Central memory CD8-positive, alpha-beta T cell (primary cell): ENCODE results near the gene PRRX2.

ENCODE experiments used
- ATAC-seq: fragments of 150-1000 bp; cut with Tn5 transposase; replicated peaks from 2 replicates; pipeline ENCODE4 v1.10.0; 2022; ENCODE audit warnings: mild to moderate bottlenecking, moderate FRiP score, moderate number of reproducible peaks; ENCODE audit not compliant: poor library complexity, severe bottlenecking; ENCODE audit errors: extremely low read depth
- DNase-seq, 2 donors: peaks; one replicate each; pipeline ENCODE4 v3.0.0; 2021; ENCODE audit warnings: low spot score in 2 of 2
- H3K27ac Mint-ChIP-seq: one replicate; pipeline ENCODE4 v1.8.0; 2022; ENCODE audit warnings: low read depth, mild to moderate bottlenecking, moderate library complexity, mixed read lengths
- H3K27me3 Mint-ChIP-seq: one replicate; pipeline ENCODE4 v1.8.0; 2022; ENCODE audit warnings: mixed read lengths
- H3K36me3 Mint-ChIP-seq: one replicate; pipeline ENCODE4 v1.8.0; 2022; ENCODE audit warnings: mild to moderate bottlenecking, moderate library complexity, mixed read lengths; ENCODE audit not compliant: insufficient read depth
- H3K4me1 Mint-ChIP-seq: one replicate; pipeline ENCODE4 v1.8.0; 2022; ENCODE audit warnings: mixed read lengths
- H3K4me3 Mint-ChIP-seq: one replicate; pipeline ENCODE4 v1.8.0; 2022; ENCODE audit warnings: mild to moderate bottlenecking, moderate library complexity, mixed read lengths
- H3K9me3 Mint-ChIP-seq: one replicate; pipeline ENCODE4 v1.8.0; 2022; ENCODE audit warnings: mixed read lengths

The PRRX2 gene

DNA sequence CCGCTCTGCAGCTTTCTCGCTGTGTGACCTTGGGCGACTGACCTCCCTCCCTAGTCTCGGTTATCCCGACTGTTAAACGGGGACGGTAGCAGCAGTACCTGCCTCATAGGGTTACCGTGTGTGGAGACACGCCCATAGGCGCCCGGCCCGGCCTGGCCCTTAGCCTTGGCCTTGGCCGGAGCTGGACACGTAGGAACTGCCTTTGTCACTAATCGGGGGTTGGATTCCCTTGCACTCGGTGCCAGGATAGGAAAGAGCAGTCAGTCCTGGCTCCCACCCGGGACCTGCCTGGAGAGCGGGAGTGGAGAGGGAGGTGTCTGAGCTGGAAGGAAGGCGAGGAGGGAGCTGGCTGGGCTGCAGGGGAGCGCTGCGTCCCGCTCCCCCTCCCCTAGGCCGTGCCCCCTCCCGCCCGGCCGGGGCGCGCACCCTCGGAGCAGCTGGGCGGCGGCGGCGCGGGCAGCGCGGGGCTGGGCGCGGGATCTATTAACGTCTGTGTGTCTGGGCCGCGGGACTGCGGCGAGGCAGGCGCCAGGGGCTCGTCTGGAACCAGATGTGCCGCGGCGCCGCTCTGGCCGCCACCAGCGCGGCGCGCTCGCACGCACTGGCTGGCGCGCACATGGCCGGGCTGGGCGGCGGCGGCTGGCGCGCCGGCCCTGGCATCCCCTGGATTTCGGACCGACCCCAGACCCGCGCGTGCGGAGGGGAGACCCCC, 31.7 kb downstream of the PRRX2 start:
- H3K27ac Mint-ChIP-seq = no peak overlapping the region
- H3K4me1 Mint-ChIP-seq = no peaks in the 10 kb centered on the region
- H3K9me3 Mint-ChIP-seq = no peaks in the 10 kb centered on the region
- H3K27me3 Mint-ChIP-seq = peaks cover 66% of the 10 kb centered on the region
- peak overlapping the region; percentile 36 for H3K4me3 Mint-ChIP-seq
- no peaks in the 10 kb centered on the region for H3K36me3 Mint-ChIP-seq
- no peak for DNase-seq
- ATAC-seq = no peak

- ATAC-seq = no peak
- H3K4me1 Mint-ChIP-seq = no peaks in the 10 kb centered on the region
- H3K27me3 Mint-ChIP-seq = peaks cover 70% of the 10 kb centered on the region
- no peak for DNase-seq
- H3K9me3 Mint-ChIP-seq = no peaks in the 10 kb centered on the region
- no peaks in the 10 kb centered on the region for H3K36me3 Mint-ChIP-seq
- no peak overlapping the region for H3K4me3 Mint-ChIP-seq
- H3K27ac Mint-ChIP-seq = no peak overlapping the region
Observed at GRCh38 chr9:129697656-129698253, 32.3 kb downstream of the PRRX2 start.

- no peak for DNase-seq
- ATAC-seq = no peak
- Mint-ChIP-seq H3K9me3 (no peaks in the 10 kb centered on the region), H3K27ac (no peak overlapping the region), H3K36me3 (no peaks in the 10 kb centered on the region), H3K4me3 (no peak overlapping the region), H3K27me3 (peaks cover 74% of the 10 kb centered on the region), H3K4me1 (no peaks in the 10 kb centered on the region)
Observed at GRCh38 chr9:129698254-129698757, 32.9 kb downstream of the PRRX2 start.

GRCh38 chr9:129701054-129701453, 35.6 kb downstream of the PRRX2 start:
- H3K27me3 Mint-ChIP-seq = peaks cover 50% of the 10 kb centered on the region
- no peak overlapping the region for H3K27ac Mint-ChIP-seq
- H3K4me3 Mint-ChIP-seq = no peak overlapping the region
- DNase-seq = no peak
- no peaks in the 10 kb centered on the region for H3K36me3 Mint-ChIP-seq
- ATAC-seq = no peak
- H3K4me1 Mint-ChIP-seq = no peaks in the 10 kb centered on the region
- no peaks in the 10 kb centered on the region for H3K9me3 Mint-ChIP-seq

GRCh38 chr9:129701549-129701948, 36.1 kb downstream of the PRRX2 start:
- H3K27ac Mint-ChIP-seq = no peak overlapping the region
- DNase-seq (no peak), ATAC-seq (no peak)
- peaks cover 45% of the 10 kb centered on the region for H3K27me3 Mint-ChIP-seq
- H3K9me3 Mint-ChIP-seq = no peaks in the 10 kb centered on the region
- no peak overlapping the region for H3K4me3 Mint-ChIP-seq
- no peaks in the 10 kb centered on the region for H3K36me3 Mint-ChIP-seq
- no peaks in the 10 kb centered on the region for H3K4me1 Mint-ChIP-seq

DNA sequence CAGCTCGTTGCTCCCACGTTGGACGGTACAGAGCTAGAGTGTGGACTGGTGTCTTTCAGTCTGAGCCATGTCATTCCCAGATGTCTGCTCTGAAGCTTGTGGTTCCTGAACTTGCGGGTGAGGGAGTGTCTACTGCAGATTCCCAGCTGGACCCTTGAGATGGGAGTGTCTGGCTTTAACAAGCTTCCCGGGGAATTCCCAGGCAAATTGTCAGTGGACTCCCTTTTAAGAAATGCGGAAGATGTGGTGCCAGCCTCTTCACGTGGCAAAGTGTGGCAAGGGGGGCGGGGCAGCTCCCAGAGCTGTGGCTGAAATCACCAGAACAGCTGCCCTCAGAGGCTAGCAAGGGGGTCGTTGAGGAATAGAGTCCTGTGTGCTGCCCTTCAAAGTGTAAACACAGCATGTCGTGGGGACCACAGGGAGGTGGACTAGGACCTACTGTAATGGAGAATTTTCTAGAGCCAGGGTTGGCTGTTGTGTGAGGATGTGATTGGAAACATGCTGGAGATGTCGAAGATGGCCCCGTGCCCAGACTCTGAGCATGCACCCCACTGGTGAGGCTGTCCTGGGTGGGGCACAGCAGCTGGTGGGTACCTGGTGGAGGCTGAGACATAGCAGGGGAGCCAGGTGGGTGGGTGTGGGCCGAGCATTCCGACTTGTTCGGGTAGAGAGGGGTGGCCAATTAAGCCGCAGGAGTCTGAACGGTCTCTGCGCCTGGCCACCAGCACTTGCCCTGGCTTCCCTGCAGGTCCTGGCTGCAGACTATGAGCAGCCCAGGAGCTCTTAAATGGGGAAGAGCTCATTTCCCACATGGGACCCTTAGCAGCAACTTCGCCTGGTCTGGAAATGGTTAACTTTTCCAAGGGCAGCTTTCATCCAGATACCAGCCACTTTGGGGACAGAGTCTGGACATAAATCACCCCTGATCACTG, 37.4 kb downstream of the PRRX2 start:
- no peaks in the 10 kb centered on the region for H3K36me3 Mint-ChIP-seq
- peaks cover 36% of the 10 kb centered on the region for H3K27me3 Mint-ChIP-seq
- H3K4me3 Mint-ChIP-seq = no peak overlapping the region
- no peak for ATAC-seq
- H3K27ac Mint-ChIP-seq = no peak overlapping the region
- no peak for DNase-seq
- H3K4me1 Mint-ChIP-seq = no peaks in the 10 kb centered on the region
- no peaks in the 10 kb centered on the region for H3K9me3 Mint-ChIP-seq

GRCh38 chr9:129703667-129704355, 38.4 kb downstream of the PRRX2 start:
- ATAC-seq (no peak), DNase-seq (no peak)
- Mint-ChIP-seq H3K4me3 (no peak overlapping the region), H3K27ac (no peak overlapping the region), H3K36me3 (no peaks in the 10 kb centered on the region), H3K9me3 (no peaks in the 10 kb centered on the region), H3K4me1 (no peaks in the 10 kb centered on the region), H3K27me3 (peaks cover 31% of the 10 kb centered on the region)

GRCh38 chr9:129704807-129705206, 39.4 kb downstream of the PRRX2 start:
- Mint-ChIP-seq H3K27me3 (peaks cover 21% of the 10 kb centered on the region), H3K27ac (no peak overlapping the region), H3K4me3 (no peak overlapping the region), H3K9me3 (no peaks in the 10 kb centered on the region), H3K4me1 (no peaks in the 10 kb centered on the region), H3K36me3 (no peaks in the 10 kb centered on the region)
- no peak for DNase-seq
- no peak for ATAC-seq

DNA sequence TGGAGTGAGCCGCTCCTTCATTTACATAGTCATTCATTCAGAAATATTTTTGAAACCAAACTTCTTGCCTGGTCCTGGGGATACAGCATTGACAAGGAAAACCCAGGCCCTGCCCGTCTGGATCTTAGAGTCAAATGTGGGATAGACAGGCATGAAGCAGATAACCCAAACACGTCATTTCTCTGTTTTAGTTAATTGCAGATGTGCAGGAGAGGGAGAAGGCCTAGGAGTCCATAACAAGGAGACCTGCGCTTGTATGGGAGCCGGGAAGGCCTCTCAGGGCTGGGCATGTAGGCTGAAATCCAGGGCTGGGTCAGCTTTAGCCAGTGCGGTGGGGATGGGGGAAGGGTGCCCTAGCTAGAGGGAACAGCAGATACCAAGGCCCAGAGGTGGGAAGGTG, 43.3 kb downstream of the PRRX2 start:
- no peaks in the 10 kb centered on the region for H3K36me3 Mint-ChIP-seq
- no peaks in the 10 kb centered on the region for H3K4me1 Mint-ChIP-seq
- no peak for DNase-seq
- H3K27me3 Mint-ChIP-seq = no peaks in the 10 kb centered on the region
- no peaks in the 10 kb centered on the region for H3K9me3 Mint-ChIP-seq
- ATAC-seq = no peak
- no peak overlapping the region for H3K4me3 Mint-ChIP-seq
- H3K27ac Mint-ChIP-seq = no peak overlapping the region

GRCh38 chr9:129709438-129710168, 44.2 kb downstream of the PRRX2 start:
- Mint-ChIP-seq H3K27ac (no peak overlapping the region), H3K36me3 (no peaks in the 10 kb centered on the region), H3K4me3 (no peak overlapping the region), H3K9me3 (no peaks in the 10 kb centered on the region), H3K27me3 (peaks cover under 1% of the 10 kb centered on the region), H3K4me1 (no peaks in the 10 kb centered on the region)
- DNase-seq (no peak), ATAC-seq (no peak)

GRCh38 chr9:129710169-129710453, 44.7 kb downstream of the PRRX2 start:
- no peak overlapping the region for H3K27ac Mint-ChIP-seq
- H3K27me3 Mint-ChIP-seq = peaks cover 5% of the 10 kb centered on the region
- H3K4me1 Mint-ChIP-seq = no peaks in the 10 kb centered on the region
- H3K36me3 Mint-ChIP-seq = no peaks in the 10 kb centered on the region
- no peak overlapping the region for H3K4me3 Mint-ChIP-seq
- no peak for ATAC-seq
- DNase-seq = no peak
- no peaks in the 10 kb centered on the region for H3K9me3 Mint-ChIP-seq
